HEK293T (cell line): Measurements from ENCODE around the gene CDC45.

ENCODE experiments used
- CTCF ChIA-PET: fragments of 350-600 bp; formaldehyde crosslinking; extraction: SDS; loops from one replicate; lab custom pipeline; 2021; ENCODE audit warnings: antibody characterized with exemption, inconsistent platforms; lab: Yijun Ruan, JAX
- POLR2A ChIA-PET: fragments of 350-600 bp; formaldehyde crosslinking; extraction: SDS; loops from one replicate; lab custom pipeline; 2020; ENCODE audit warnings: antibody characterized with exemption, inconsistent platforms; lab: Yijun Ruan, JAX
- DNase-seq: peaks from one replicate; pipeline ENCODE4 v3.0.0; 2012; ENCODE audit warnings: mixed read lengths; ENCODE audit errors: extremely low spot score
- ARNT ChIP-seq: fragments of 450-650 bp; IDR thresholded peaks from 2 replicates; pipeline ENCODE4 v1.6.1; 2017; ENCODE audit warnings: mild to moderate bottlenecking
- BHLHE40 ChIP-seq: fragments of 450-650 bp; IDR thresholded peaks from 2 replicates; pipeline ENCODE4 v1.6.1; 2016; ENCODE audit warnings: mild to moderate bottlenecking, moderate library complexity, borderline replicate concordance
- CTBP1 ChIP-seq: fragments of 450-650 bp; IDR thresholded peaks from 2 replicates; pipeline ENCODE4 v1.6.1; 2016; ENCODE audit warnings: borderline replicate concordance
- ELF4 ChIP-seq: fragments of 450-650 bp; IDR thresholded peaks from 2 replicates; pipeline ENCODE4 v1.6.1; 2017; ENCODE audit warnings: antibody characterized with exemption
- FOXA1 ChIP-seq: fragments of 450-650 bp; IDR thresholded peaks from 2 replicates; pipeline ENCODE4 v1.6.1; 2016; ENCODE audit warnings: mild to moderate bottlenecking
- FOXK2 ChIP-seq: fragments of 450-650 bp; IDR thresholded peaks from 2 replicates; pipeline ENCODE4 v1.6.1; 2016; ENCODE audit warnings: mild to moderate bottlenecking
- FOXM1 ChIP-seq: fragments of 450-650 bp; IDR thresholded peaks from 2 replicates; pipeline ENCODE4 v1.6.1; 2017; ENCODE audit warnings: mild to moderate bottlenecking, borderline replicate concordance
- HDGF ChIP-seq: fragments of 450-650 bp; IDR thresholded peaks from 2 replicates; pipeline ENCODE4 v1.6.1; 2017; ENCODE audit warnings: antibody characterized with exemption, borderline replicate concordance
- L3MBTL2 ChIP-seq: fragments of 450-650 bp; conservative IDR thresholded peaks from 2 replicates; pipeline ENCODE4 v1.6.1; 2016; ENCODE audit warnings: mild to moderate bottlenecking
- LEF1 ChIP-seq: fragments of 450-650 bp; IDR thresholded peaks from 2 replicates; pipeline ENCODE4 v1.6.1; 2017; ENCODE audit warnings: mild to moderate bottlenecking, borderline replicate concordance
- NFRKB ChIP-seq: fragments of 450-650 bp; IDR thresholded peaks from 2 replicates; pipeline ENCODE4 v1.6.1; 2016; ENCODE audit warnings: mild to moderate bottlenecking, moderate library complexity
- PKNOX1 ChIP-seq: fragments of 450-650 bp; IDR thresholded peaks from 2 replicates; pipeline ENCODE4 v1.6.1; 2016
- SP1 ChIP-seq: fragments of 450-650 bp; IDR thresholded peaks from 2 replicates; pipeline ENCODE4 v1.6.1; 2017
- SUZ12 ChIP-seq: fragments of 450-650 bp; IDR thresholded peaks from 2 replicates; pipeline ENCODE4 v1.6.1; 2016; ENCODE audit warnings: mild to moderate bottlenecking
- TARDBP ChIP-seq: fragments of 450-650 bp; IDR thresholded peaks from 2 replicates; pipeline ENCODE4 v1.6.1; 2016
- ZNF384 ChIP-seq: fragments of 450-650 bp; IDR thresholded peaks from 2 replicates; pipeline ENCODE4 v1.6.1; 2016

The CDC45 gene

GRCh38 chr22:19479355-19480172, at the start of gene CDC45:
TSS of gene CDC45 (plus strand) at chr22:19479920. CDS start at chr22:19479969, 49 bp downstream.
- no peak for TF ChIP-seq HDGF
- peak; percentile 85 for TF ChIP-seq NFRKB
- no peak for TF ChIP-seq SUZ12
- TF ChIP-seq CTBP1, result peak; percentile 53; the same call in 1 of the 2 replicates
- peak; percentile 79 for TF ChIP-seq PKNOX1
- TF ChIP-seq LEF1, result peak; percentile 22; the same call in 1 of the 2 replicates
- no peak for TF ChIP-seq ZNF384
- no peak for TF ChIP-seq TARDBP
- no peak for TF ChIP-seq ARNT
- peak; percentile 87 for TF ChIP-seq FOXM1
- peak; percentile 1; the same call in 1 of the 2 replicates for TF ChIP-seq SP1
- peak; percentile 98 for TF ChIP-seq L3MBTL2
- TF ChIP-seq ELF4, result peak; percentile 100
- peak; percentile 85; the same call in 1 of the 2 replicates for TF ChIP-seq FOXK2
- no peak for TF ChIP-seq FOXA1
- TF ChIP-seq BHLHE40, result no peak
- ChIA-PET CTCF (interaction anchor here (0.9 kb wide), 1 partner anchor 25 kb away, joined by 3 read pairs; no protein-coding TSS in a partner anchor), POLR2A (interaction anchor here (0.6 to 2.8 kb wide), 28 partner anchors 8 to 574 kb away, joined by 3 to 14 read pairs (median 4); partner anchors contain the start of genes C22orf39, CLTCL1, DGCR6 and ESS2)
- peak; percentile 95 for DNase-seq

- ChIA-PET POLR2A (interaction anchor here (0.8 to 2.6 kb wide), 4 partner anchors 14 to 139 kb away, joined by 3 to 20 read pairs (median 6); partner anchors contain the start of genes CDC45 and CLTCL1), CTCF (no interaction called here)
- peak; percentile 35 for DNase-seq
- no peak for TF ChIP-seq PKNOX1
- no peak for TF ChIP-seq LEF1
- no peak for TF ChIP-seq L3MBTL2
- no peak for TF ChIP-seq SP1
- TF ChIP-seq FOXM1, result no peak
- TF ChIP-seq HDGF, result no peak
- TF ChIP-seq FOXK2, result no peak
- no peak for TF ChIP-seq ZNF384
- TF ChIP-seq CTBP1, result no peak
- no peak for TF ChIP-seq BHLHE40
- no peak for TF ChIP-seq ARNT
- no peak for TF ChIP-seq TARDBP
- TF ChIP-seq FOXA1, result no peak
- TF ChIP-seq SUZ12, result no peak
- TF ChIP-seq NFRKB, result no peak
- TF ChIP-seq ELF4, result no peak
Measured at GRCh38 chr22:19429950-19430889, 49.5 kb upstream of the CDC45 start.

GRCh38 chr22:19430890-19431541, 48.7 kb upstream of the CDC45 start:
- peak; percentile 45 for DNase-seq
- POLR2A ChIA-PET, result interaction anchor here (0.6 to 2.8 kb wide), 13 partner anchors 10 to 252 kb away, joined by 3 to 20 read pairs (median 4); partner anchors contain the start of genes C22orf39, CDC45, CLTCL1 and SLC25A1
- CTCF ChIA-PET, result no interaction called here
- peak; percentile 63 for TF ChIP-seq L3MBTL2
- TF ChIP-seq LEF1, result no peak

GRCh38 chr22:19431649-19432132, 48.0 kb upstream of the CDC45 start, which contains the start of gene HIRA:
TSS of gene HIRA (minus strand) at chr22:19431733. CDS start at chr22:19431476, 257 bp downstream.
- CTCF ChIA-PET, result no interaction called here

More at GRCh38 chr22:19431649-19432132, 48.0 kb upstream of the CDC45 start, which contains the start of gene HIRA:
- TF ChIP-seq FOXA1 (no peak), NFRKB (no peak), LEF1 (peak; percentile 63; the same call in 1 of the 2 replicates), FOXM1 (peak; percentile 79), SP1 (no peak), ZNF384 (no peak), CTBP1 (peak; percentile 30; the same call in 1 of the 2 replicates), ARNT (peak; percentile 66), TARDBP (no peak), PKNOX1 (no peak)
- peak; percentile 85 for DNase-seq
- POLR2A ChIA-PET, result interaction anchor here (0.6 to 2.8 kb wide), 15 partner anchors 10 to 253 kb away, joined by 3 to 20 read pairs (median 4); partner anchors contain the start of genes C22orf39, CDC45 and SLC25A1
